BJ (cell line): ENCODE measurements around the gene TBC1D1. TPM values are rescaled to one million over a fixed set of nuclear protein-coding genes. Genes with fewer than 3 reads are reported as not detected.
"Not testable (repeated sequence)": the region's sequence is repeated elsewhere in the genome, so short reads cannot be mapped to it uniquely, and the experiment has no call there.

Experiments
- CTCF ChIA-PET: fragments of 350-600 bp; formaldehyde crosslinking; extraction: SDS; loops from one replicate; lab custom pipeline; 2021; ENCODE audit warnings: antibody characterized with exemption, inconsistent platforms; lab: Yijun Ruan, JAX
- POLR2A ChIA-PET: fragments of 300-600 bp; sonication (Branson Sonifier 250); formaldehyde crosslinking; extraction: SDS; loops from one replicate; lab custom pipeline; 2021; ENCODE audit warnings: antibody characterized with exemption; lab: Charles Lee
- DNase-seq: peaks from one replicate; pipeline ENCODE4 v3.0.0-alpha.2; 2011; ENCODE audit warnings: low read depth
- H3K27me3 ChIP-seq: 2 replicates; pipeline ENCODE4 v1.6.0; 2011; ENCODE audit warnings: low read length; ENCODE audit not compliant: control insufficient read depth, insufficient read depth
- H3K36me3 ChIP-seq: 2 replicates; pipeline ENCODE4 v1.5.1; 2011; ENCODE audit warnings: low read length; ENCODE audit not compliant: control insufficient read depth, insufficient read depth
- H3K4me3 ChIP-seq: 2 replicates; pipeline ENCODE4 v1.5.1; 2011; ENCODE audit warnings: low read depth, mild to moderate bottlenecking, control low read depth, low read length
- CTCF ChIP-seq: IDR thresholded peaks from 2 replicates; pipeline ENCODE4 v1.5.1; 2011; ENCODE audit warnings: low read depth, mild to moderate bottlenecking, control low read depth, inconsistent platforms, low read length, moderate library complexity; ENCODE audit not compliant: insufficient read depth
- polyA plus RNA-seq: library from polyadenylated mRNA; depleted of rRNA; stranded (reverse); fragments of >200 nt; gene quantifications from 2 replicates; pipeline ENCODE4 v1.2.3, GENCODE V29; 2011

Gene TBC1D1
- polyA plus RNA-seq, 1 experiment, result 46.1 TPM

GRCh38 chr4:38020386-38020785 is 129.5 kb downstream of the TBC1D1 start:
- ChIA-PET CTCF (interaction anchor here (1.2 kb wide), 1 partner anchor 14 kb away, joined by 3 read pairs; no protein-coding TSS in a partner anchor), POLR2A (no interaction called here)
- DNase-seq, result no peak
- no peak for TF ChIP-seq CTCF
- no peaks in the 10 kb centered on the region for H3K27me3 ChIP-seq
- H3K36me3 ChIP-seq, result 0 out of 2 replicates have a peak, but pooled peaks cover 2% of the 10 kb centered on the region
- H3K4me3 ChIP-seq, result no peak overlapping the region

GRCh38 chr4:38020961-38021360 is 130.1 kb downstream of the TBC1D1 start:
- CTCF ChIA-PET, result interaction anchor here (1.2 kb wide), 1 partner anchor 14 kb away, joined by 3 read pairs; no protein-coding TSS in a partner anchor

GRCh38 chr4:38021751-38022150 is 130.9 kb downstream of the TBC1D1 start:
- ChIA-PET POLR2A (no interaction called here), CTCF (interaction anchor here (0.7 kb wide), 1 partner anchor 1114 kb away, joined by 3 read pairs; no protein-coding TSS in a partner anchor)
- Histone ChIP-seq H3K36me3 (peaks cover 2% of the 10 kb centered on the region; the same call in 1 of the 2 replicates), H3K4me3 (no peak overlapping the region), H3K27me3 (no peaks in the 10 kb centered on the region)
- TF ChIP-seq CTCF, result no peak
- DNase-seq, result no peak

More at GRCh38 chr4:38020961-38021360, 130.1 kb downstream of the TBC1D1 start:
- H3K27me3 ChIP-seq, POLR2A ChIA-PET, H3K36me3 ChIP-seq, DNase-seq, H3K4me3 ChIP-seq: not testable (repeated sequence)

- no peak overlapping the region for H3K4me3 ChIP-seq
- POLR2A ChIA-PET, result no interaction called here
- no peaks in the 10 kb centered on the region for H3K27me3 ChIP-seq
- H3K36me3 ChIP-seq, result peaks cover 2% of the 10 kb centered on the region; the same call in 1 of the 2 replicates
- no peak for TF ChIP-seq CTCF
- CTCF ChIA-PET, result no interaction called here
- no peak for DNase-seq
These were observed 132.7 kb downstream of the TBC1D1 start for GRCh38 chr4:38023347-38024205.

- ChIA-PET POLR2A (no interaction called here), CTCF (no interaction called here)
- Histone ChIP-seq H3K4me3 (no peak overlapping the region), H3K36me3 (peaks cover 2% of the 10 kb centered on the region; the same call in 1 of the 2 replicates), H3K27me3 (no peaks in the 10 kb centered on the region)
- no peak for DNase-seq
- no peak for TF ChIP-seq CTCF
These were observed 133.3 kb downstream of the TBC1D1 start for GRCh38 chr4:38024206-38024509.
